Stimulated activated CD4-positive, alpha-beta T cell treated with anti-CD3 and anti-CD28 coated beads, Interleukin-1b, Interleukin-23, amount 100 ng/mL, for 1 hour (primary cell): Measurements from ENCODE around the gene CDC42EP1.
A peak's percentile ranks its signal among the peaks of the same experiment; 100 is the strongest.

Experiments used
- DNase-seq, 2 donors: peaks; one replicate each; pipeline ENCODE4 v3.0.0-alpha.2; 2020; ENCODE audit warnings: low read depth in 2 of 2

The CDC42EP1 gene

GRCh38 chr22:37560608-37561211 is 430 bp downstream of the CDC42EP1 start:
- DNase-seq, result no peak

GRCh38 chr22:37561212-37562048 is 1.1 kb downstream of the CDC42EP1 start:
- peak; percentile 36 to 73 for DNase-seq

- DNase-seq, result no peak
These were observed 2.0 kb downstream of the CDC42EP1 start for GRCh38 chr22:37562049-37562875.

GRCh38 chr22:37563153-37564081 is 3.1 kb downstream of the CDC42EP1 start:
- DNase-seq, result no peak

- no peak for DNase-seq
These were observed 3.9 kb downstream of the CDC42EP1 start for GRCh38 chr22:37564111-37564711.

GRCh38 chr22:37565830-37566229 is 5.5 kb downstream of the CDC42EP1 start:
- no peak for DNase-seq

GRCh38 chr22:37566329-37566837 is 6.1 kb downstream of the CDC42EP1 start:
- no peak for DNase-seq

- DNase-seq, result peak; percentile 80 to 87
These were observed 6.9 kb downstream of the CDC42EP1 start for GRCh38 chr22:37566903-37567798.

GRCh38 chr22:37568012-37568411 is 7.7 kb downstream of the CDC42EP1 start:
- no peak for DNase-seq

- no peak for DNase-seq
These were observed 8.2 kb downstream of the CDC42EP1 start for GRCh38 chr22:37568448-37569008.

GRCh38 chr22:37569009-37569920 is 9.0 kb downstream of the CDC42EP1 start:
- no peak for DNase-seq

- DNase-seq, result no peak
These were observed 9.8 kb downstream of the CDC42EP1 start for GRCh38 chr22:37569921-37570660.

- DNase-seq, result no peak
These were observed 10.3 kb downstream of the CDC42EP1 start for GRCh38 chr22:37570661-37570976.

- no peak for DNase-seq
These were observed 11.1 kb downstream of the CDC42EP1 start for GRCh38 chr22:37571258-37571991.

- DNase-seq, result no peak
These were observed 11.7 kb downstream of the CDC42EP1 start for GRCh38 chr22:37571992-37572373.

GRCh38 chr22:37575490-37576003 is 15.3 kb downstream of the CDC42EP1 start:
- DNase-seq, result no peak

- DNase-seq, result no peak
These were observed 17.7 kb downstream of the CDC42EP1 start for GRCh38 chr22:37578002-37578401.
